OCI-LY1 (cell line): ENCODE results near the gene BAX.
A peak's percentile ranks its signal among the peaks of the same experiment; 100 is the strongest.

Experiments
- CTCF ChIP-seq: fragments of 200-600 bp; sonication (generic), shearing (Covaris generic); IDR thresholded peaks from 2 replicates; pipeline ENCODE4 v1.5.1; 2017; ENCODE audit warnings: mild to moderate bottlenecking, antibody characterized with exemption, low read length, moderate library complexity, mixed read lengths
- EZH2 ChIP-seq: fragments of 200-600 bp; sonication (generic), shearing (Covaris generic); IDR thresholded peaks from 2 replicates; pipeline ENCODE4 v1.8.0; 2017; ENCODE audit warnings: borderline replicate concordance, mixed run types, mild to moderate bottlenecking, antibody characterized with exemption, low read length, moderate library complexity, mixed read lengths

GRCh38 chr19:48987323-48987722 is 32.6 kb downstream of the BAX start:
- TF ChIP-seq CTCF (peak; percentile 27; the same call in 1 of the 2 replicates), EZH2 (no peak)
